IPS-18c (cell line): Measurements from ENCODE around the gene USP10.
A peak's percentile ranks its signal among the peaks of the same experiment; 100 is the strongest.
"Not testable (repeated sequence)": the region's sequence is repeated elsewhere in the genome, so short reads cannot be mapped to it uniquely, and the experiment has no call there.

Experiments used
- H3K4me3 ChIP-seq: 2 replicates; pipeline ENCODE4 v1.7.0; 2013; ENCODE audit warnings: low read depth, mild to moderate bottlenecking, low read length, moderate library complexity; ENCODE audit not compliant: insufficient read depth
- H3K9me3 ChIP-seq: one replicate; pipeline ENCODE4 v1.6.1; 2013; ENCODE audit warnings: mild to moderate bottlenecking, low read length, moderate library complexity; ENCODE audit not compliant: control insufficient read depth, insufficient read depth

The USP10 gene

GRCh38 chr16:84688163-84688562 is 11.6 kb upstream of the USP10 start:
- not testable (repeated sequence) for H3K4me3 ChIP-seq, H3K9me3 ChIP-seq

- peaks cover 2% of the 10 kb centered on the region for H3K9me3 ChIP-seq
- H3K4me3 ChIP-seq, result no peak overlapping the region
Measured at GRCh38 chr16:84689111-84689510, 10.7 kb upstream of the USP10 start.

GRCh38 chr16:84690088-84690819 is 9.5 kb upstream of the USP10 start:
- no peak overlapping the region for H3K4me3 ChIP-seq
- peaks cover 2% of the 10 kb centered on the region for H3K9me3 ChIP-seq

DNA sequence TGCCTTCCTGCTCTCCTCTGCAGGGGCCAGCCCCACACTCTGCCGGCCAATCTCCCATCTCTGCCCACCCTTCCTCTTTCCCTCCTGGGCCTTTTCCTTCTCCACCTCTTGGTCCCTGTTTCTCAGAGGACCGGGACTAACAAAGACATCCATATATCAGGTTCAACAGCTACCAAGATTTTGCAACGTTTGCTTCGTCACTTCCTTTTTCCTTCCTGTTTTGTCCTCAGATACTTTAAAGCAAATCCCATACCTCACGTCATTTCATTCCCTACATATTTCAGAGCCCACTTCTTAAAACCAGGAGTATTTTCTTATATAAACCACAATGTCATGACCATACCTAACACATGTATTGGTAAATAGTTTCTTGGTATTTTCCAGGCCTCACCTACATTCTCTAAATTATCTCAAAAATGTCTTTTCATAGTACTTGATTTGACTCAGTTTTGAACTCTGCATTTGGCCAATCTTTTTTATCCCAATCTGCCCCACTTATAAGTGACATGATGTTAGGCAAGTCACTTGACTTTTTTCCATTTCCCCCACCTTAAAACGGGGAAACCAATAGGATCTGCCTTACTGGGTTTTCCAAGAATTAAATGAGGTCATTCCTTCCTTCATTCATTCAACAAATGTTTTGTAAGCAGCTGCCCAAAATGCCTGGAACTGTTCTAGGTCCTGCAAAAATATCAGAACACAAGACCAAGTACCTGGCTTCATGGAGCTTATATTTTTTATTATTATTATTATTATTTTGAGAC is 7.2 kb upstream of the USP10 start:
- Histone ChIP-seq H3K9me3 (peaks cover 2% of the 10 kb centered on the region), H3K4me3 (no peak overlapping the region)

DNA sequence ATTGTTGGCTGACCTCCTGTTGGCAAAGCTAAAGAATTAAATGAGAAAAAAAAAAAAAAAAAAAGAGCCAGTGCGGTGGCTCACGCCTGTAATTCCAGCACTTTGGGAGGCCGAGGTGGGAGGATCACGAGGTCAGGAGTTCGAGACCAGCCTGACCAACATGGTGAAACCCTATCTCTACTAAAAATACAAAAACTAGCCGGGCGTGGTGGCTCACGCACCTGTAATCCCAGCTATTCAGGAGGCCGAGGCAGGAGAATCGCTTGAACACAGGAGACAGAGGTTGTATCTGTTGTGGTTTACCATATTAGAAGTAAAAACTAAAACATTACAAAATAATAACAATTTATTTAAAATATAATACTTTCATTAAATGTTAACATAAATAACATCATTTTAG is 5.9 kb upstream of the USP10 start:
- H3K9me3 ChIP-seq, H3K4me3 ChIP-seq: not testable (repeated sequence)

- no peaks in the 10 kb centered on the region for H3K9me3 ChIP-seq
- H3K4me3 ChIP-seq, result no peak overlapping the region
Measured at GRCh38 chr16:84694980-84695379, 4.8 kb upstream of the USP10 start.

- Histone ChIP-seq H3K4me3 (peak overlapping the region; percentile 69), H3K9me3 (no peaks in the 10 kb centered on the region)
Measured at GRCh38 chr16:84699147-84699711, 571 bp upstream of the USP10 start.

- no peaks in the 10 kb centered on the region for H3K9me3 ChIP-seq
Measured at GRCh38 chr16:84700446-84701300, 873 bp downstream of the USP10 start.

DNA sequence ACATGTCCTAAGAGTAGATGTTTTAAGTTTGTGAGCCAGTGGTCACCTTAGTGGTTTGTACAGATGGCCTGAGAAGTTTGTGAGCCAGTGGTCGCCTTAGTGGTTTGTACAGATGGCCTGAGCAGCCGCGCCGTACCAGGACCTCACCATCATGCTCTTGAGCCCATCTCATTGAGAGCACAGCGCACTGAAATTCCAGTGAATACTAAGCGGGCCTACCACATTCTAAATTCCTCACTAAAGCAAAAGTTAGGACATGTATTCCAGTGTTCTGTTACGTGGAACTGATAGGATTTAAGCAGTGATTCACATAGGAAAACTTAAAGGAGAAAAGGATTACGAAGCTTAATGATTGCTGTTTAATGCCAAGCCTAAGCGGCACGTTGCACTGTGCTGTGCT is 3.9 kb downstream of the USP10 start:
- H3K9me3 ChIP-seq, result no peaks in the 10 kb centered on the region
- no peak overlapping the region for H3K4me3 ChIP-seq

More at GRCh38 chr16:84700446-84701300, 873 bp downstream of the USP10 start:
- peak overlapping the region; percentile 68 for H3K4me3 ChIP-seq

GRCh38 chr16:84704253-84704652 is 4.5 kb downstream of the USP10 start:
- H3K9me3 ChIP-seq, result no peaks in the 10 kb centered on the region
- no peak overlapping the region for H3K4me3 ChIP-seq

DNA sequence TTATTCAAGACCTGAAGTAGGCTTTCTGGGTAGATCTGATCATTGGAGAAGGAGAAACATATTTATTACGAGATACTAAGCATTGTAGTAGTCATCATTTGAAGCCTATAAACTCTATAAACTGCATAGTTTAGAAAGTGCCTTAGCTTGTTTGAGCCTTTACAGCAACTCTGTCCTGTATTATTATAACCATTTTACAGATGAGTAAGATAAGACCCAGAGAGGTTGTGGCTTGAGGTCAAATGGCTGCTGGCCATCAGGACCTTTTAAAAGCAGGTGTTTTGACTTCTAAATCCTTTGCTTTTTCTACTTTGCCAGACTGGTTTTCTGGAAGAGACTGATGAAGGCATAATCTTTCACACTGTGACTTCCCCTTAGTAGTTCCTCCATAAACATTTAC is 7.1 kb downstream of the USP10 start:
- Histone ChIP-seq H3K4me3 (no peak overlapping the region), H3K9me3 (no peaks in the 10 kb centered on the region)

DNA sequence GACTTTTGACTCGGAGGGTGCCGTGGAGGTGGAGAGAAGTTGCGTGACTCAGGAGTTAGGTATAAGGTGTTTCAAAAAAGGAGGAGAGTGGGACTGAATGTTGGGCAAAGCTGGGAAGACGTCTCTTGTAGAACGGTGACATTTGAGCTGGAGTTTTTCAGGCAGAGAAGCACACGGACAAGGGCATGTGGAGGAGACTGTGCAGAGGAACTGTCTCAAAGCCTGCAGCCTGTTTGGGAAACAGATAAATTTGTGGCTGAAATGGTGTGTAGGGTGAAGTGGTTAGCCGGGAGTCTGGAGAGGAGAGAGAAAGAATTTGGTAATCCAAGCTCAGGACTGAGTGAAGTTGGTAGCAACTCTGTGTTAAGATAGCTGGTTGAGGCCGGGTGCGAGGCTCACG is 9.8 kb downstream of the USP10 start:
- no peaks in the 10 kb centered on the region for H3K9me3 ChIP-seq
- H3K4me3 ChIP-seq, result no peak overlapping the region

GRCh38 chr16:84710686-84711085 is 10.9 kb downstream of the USP10 start:
- Histone ChIP-seq H3K4me3 (no peak overlapping the region), H3K9me3 (no peaks in the 10 kb centered on the region)

GRCh38 chr16:84712138-84712671 is 12.4 kb downstream of the USP10 start:
- no peak overlapping the region for H3K4me3 ChIP-seq

GRCh38 chr16:84712801-84713775 is 13.3 kb downstream of the USP10 start:
- H3K4me3 ChIP-seq, result no peak overlapping the region
- H3K9me3 ChIP-seq, result no peaks in the 10 kb centered on the region

More at GRCh38 chr16:84712138-84712671, 12.4 kb downstream of the USP10 start:
- no peaks in the 10 kb centered on the region for H3K9me3 ChIP-seq

GRCh38 chr16:84714028-84714427 is 14.2 kb downstream of the USP10 start:
- no peaks in the 10 kb centered on the region for H3K9me3 ChIP-seq

More at GRCh38 chr16:84714028-84714427, 14.2 kb downstream of the USP10 start:
- H3K4me3 ChIP-seq, result no peak overlapping the region
